Erythroblast (primary cell): ENCODE results near the gene RHOF.

ENCODE experiments used
- DNase-seq, 2 experiments: peaks; one replicate each; lab custom pipeline; 2025; lab: John Stamatoyannopoulos, UW
- GATA1 ChIP-seq: IDR thresholded peaks from 2 replicates; pipeline ENCODE4 v1.6.1; 2011; ENCODE audit warnings: low read depth, mild to moderate bottlenecking, control low read depth, low read length, moderate library complexity
- POLR2A ChIP-seq: IDR thresholded peaks from 2 replicates; pipeline ENCODE4 v1.6.1; 2011; ENCODE audit warnings: mild to moderate bottlenecking, low read length

Gene RHOF, protein sequence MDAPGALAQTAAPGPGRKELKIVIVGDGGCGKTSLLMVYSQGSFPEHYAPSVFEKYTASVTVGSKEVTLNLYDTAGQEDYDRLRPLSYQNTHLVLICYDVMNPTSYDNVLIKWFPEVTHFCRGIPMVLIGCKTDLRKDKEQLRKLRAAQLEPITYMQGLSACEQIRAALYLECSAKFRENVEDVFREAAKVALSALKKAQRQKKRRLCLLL

DNA sequence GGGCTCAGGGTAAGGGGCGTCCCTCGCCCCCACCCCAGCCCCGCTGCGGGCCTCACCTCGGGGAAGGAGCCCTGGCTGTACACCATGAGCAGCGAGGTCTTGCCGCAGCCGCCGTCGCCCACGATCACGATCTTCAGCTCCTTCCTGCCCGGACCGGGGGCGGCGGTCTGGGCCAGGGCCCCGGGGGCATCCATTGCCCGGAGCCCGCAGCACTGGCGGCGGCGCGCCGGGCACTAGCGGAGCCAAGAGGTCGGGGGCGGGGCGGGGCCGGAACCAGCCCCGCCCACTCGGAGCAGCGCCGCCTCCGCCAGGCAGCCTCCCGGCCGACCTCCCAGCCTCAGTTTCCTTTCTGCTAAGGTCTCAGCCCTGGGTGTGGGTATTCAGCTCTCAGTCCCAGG, at the start of gene RHOF:
TSS of gene RHOF (minus strand) at position 249 of the 398 bp plus-strand sequence. CDS start at position 194, 55 bp downstream.
- peak; percentile 75 to 77 for DNase-seq

DNA sequence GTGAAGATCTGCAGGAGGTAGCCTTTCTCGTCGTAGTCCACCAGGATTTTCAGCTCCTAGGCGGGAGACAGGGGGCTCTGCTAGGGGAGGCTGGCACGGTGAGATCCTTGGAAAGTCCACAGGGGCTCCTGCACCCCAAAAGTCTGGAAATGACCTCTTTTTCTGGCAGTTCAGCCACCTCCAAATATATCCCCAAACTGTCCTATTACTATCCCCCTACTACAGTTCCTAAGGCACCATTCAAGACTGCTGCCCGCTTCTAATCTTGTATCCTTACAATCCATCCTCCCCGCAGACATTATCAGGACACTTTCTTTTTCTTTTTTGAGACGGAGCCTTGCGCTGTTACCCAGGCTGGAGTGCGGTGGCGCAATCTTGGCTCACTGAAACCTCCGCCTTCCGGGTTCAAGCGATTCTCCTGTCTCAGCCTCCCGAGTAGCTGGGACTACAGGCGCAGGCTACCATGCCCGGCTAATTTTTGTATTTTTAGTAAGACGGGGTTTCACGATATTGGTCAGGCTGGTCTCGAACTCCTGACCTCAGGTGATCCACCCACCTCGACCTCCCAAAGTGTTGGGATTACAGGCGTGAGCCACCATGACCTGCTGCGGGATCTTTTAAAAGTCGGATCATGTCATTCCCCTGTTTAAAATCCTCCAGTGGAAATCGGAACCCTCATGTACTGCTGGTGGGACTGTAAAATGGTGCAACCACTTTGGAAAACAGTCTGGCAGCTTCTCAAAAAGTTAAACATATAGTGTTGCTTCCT, 46.7 kb upstream of the RHOF start:
- DNase-seq = peak in 1 of 2 experiments; percentile 53
- no peak for TF ChIP-seq POLR2A
- TF ChIP-seq GATA1 = no peak

More for the DNA sequence above, at the start of gene RHOF:
- TF ChIP-seq GATA1 (no peak), POLR2A (no peak)

DNA sequence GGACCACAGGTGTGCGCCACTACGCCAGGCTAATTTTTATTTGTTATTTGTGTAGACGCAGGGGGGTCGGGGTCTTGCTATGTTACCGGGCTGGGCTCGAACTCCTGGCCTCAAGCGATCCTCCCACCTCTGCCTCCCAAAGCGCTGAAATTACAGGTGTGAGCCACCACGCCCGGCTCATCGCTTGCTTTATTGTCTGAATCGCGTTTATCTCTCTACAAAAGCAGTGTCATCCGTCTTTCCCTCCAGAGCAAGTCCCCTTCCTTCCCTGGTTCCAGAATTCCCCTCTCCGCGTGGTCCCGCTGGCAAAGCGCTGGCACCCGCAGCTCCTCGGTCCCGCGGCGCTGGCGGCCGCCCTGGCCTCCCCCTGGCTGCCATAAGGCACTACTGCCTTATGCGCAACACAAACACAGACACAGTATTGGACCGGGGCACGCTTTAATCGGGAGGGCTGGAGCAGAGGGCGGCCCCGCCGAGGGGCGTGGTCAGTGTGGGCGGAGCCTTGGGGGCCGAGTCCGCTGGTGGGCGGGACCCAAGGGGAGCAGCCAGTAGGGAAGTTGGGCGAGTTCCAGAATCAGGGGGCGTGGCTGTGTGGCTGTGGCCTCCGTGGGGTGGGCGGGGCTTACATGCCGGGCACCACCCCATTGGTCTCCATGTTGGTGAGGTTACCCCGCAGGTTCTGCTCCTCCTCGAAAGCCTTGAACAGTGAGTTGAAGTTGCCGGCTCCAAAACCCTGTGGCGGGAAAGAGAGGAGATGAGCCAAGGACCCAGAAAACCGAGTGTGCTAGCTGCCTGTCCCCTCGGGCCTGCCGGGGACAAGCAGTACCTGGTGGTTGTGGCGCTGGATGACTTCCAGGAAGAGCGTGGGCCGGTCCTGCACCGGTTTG, 45.9 kb upstream of the RHOF start:
- TF ChIP-seq GATA1 = no peak
- peak; percentile 93 for TF ChIP-seq POLR2A

DNA sequence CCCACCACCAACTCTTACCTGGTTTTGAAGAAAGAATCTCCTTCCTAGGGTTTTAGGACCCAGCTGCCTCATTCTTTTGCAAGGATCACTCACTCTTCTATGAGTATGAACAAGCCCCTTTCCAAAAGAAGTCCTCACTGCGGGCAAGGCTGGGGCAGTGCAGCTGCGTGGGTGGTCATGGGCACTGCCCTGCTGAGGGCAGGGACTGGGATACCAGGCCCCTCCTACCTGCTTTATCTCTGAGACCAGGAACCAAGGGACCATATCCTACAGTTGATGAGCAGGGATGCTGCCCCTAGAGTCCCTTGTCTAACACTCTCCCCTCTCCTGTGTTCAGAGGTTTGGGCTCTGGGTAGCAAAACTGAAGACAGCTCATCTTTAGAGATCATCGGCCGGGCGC, 44.6 kb upstream of the RHOF start:
- no peak for DNase-seq
- TF ChIP-seq POLR2A = no peak
- no peak for TF ChIP-seq GATA1

More for the DNA sequence above, 45.9 kb upstream of the RHOF start:
- DNase-seq = peak; percentile 99 to 100

DNA sequence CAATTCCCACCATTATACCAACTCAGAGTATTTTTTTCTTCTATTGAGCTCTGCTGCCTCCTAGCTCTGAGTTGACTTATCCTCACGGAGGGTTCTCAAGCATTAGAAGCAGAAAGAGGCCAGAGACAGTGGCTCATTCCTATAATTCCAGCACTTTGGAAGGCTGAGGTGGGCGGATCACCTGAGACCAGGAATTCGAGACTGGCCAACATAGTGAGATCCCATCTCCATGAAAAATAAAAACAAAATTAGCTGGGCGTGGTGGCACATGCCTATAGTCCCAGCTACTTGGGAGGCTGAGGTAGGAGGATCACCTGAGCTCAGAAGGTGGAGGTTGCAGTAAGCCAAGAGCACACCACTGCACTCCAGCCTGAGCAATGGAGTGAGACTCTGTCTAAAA, 44.2 kb upstream of the RHOF start:
- no peak for TF ChIP-seq GATA1
- TF ChIP-seq POLR2A = no peak
- no peak for DNase-seq

DNA sequence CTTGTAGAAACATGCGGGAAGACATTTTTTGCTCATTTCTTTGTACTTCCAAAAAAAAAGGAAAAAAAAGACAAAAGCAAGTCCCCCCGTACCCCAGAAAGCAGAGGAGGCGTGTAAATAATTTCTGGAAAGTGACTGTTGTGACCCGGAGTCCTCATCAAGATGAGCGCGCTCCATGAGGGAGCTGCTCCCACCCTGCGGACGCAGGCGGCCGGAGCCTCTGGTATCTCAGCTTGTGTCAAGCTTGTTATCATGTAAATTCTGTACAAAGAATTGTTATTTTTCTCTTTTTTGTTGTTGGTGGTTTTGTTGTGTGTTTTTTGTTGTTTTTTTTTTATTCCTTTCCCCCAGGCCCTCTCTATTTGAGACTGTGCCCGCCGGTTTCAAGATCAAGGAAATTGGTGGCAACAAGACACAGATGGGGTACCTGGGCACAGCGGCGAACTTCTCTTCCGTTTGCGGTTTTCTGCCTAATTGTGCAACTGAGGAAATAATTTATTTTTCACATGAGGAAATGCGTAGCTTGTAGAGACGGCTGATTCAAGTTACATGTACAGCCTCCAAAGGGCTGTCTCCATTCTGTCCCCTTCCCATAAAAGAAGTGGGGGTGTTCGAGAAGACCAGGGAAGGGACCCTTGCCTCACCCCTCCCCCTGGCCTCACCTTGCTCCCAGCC, 38.2 kb upstream of the RHOF start:
- TF ChIP-seq POLR2A (no peak), GATA1 (no peak)
- DNase-seq = no peak

DNA sequence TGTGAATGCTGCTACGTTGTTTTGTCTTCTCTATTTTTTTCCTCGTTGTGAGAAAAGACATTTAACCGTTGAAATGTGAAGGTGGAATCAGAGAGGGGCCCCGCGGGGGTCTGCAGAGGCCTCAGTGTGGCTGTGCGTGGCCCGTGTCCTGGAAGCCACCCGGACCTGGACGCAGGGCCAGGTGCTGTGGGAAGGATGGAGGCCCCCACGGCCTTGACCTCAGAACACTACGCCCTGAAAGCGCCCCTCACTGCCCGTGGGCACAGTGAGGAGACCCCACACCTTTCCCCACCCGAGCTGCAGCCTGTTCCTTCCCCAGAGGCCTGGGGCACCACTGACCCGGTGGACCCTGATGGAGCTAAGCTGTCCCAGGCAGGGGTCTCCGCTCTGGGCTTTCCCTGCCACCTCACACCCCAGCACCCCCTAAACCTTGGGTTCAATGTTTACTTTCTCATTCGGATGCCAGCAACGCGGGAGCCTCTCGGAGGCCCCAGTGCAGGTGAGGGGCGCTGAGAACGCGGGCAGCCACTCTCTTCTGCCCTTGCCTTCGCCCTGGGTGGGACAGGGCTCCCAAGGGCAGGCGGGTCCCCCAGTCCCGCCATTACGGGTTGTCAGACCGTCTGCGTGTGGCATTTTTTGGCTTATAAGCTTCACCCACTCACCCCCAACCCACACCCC, 37.2 kb upstream of the RHOF start:
- TF ChIP-seq POLR2A (no peak), GATA1 (no peak)
- DNase-seq = no peak

DNA sequence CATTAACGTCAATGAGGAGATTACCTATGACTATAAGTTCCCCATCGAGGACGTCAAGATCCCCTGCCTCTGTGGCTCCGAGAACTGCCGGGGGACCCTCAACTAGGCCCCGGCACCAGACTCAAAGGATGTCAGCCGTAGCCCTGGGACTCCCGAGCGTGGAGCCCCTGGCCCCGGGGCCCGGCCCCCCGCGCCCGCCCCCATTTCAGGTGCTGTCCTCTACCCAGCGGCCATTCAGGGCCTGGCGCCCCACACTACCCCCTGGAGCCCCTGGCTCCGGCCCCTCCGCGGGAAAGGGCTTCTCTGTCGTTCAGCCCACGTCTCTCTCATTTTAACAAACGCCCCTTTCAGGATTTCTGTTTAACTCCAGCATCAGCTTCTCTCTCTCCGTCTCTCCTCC, 36.6 kb upstream of the RHOF start:
- TF ChIP-seq POLR2A (no peak), GATA1 (no peak)
- no peak for DNase-seq

DNA sequence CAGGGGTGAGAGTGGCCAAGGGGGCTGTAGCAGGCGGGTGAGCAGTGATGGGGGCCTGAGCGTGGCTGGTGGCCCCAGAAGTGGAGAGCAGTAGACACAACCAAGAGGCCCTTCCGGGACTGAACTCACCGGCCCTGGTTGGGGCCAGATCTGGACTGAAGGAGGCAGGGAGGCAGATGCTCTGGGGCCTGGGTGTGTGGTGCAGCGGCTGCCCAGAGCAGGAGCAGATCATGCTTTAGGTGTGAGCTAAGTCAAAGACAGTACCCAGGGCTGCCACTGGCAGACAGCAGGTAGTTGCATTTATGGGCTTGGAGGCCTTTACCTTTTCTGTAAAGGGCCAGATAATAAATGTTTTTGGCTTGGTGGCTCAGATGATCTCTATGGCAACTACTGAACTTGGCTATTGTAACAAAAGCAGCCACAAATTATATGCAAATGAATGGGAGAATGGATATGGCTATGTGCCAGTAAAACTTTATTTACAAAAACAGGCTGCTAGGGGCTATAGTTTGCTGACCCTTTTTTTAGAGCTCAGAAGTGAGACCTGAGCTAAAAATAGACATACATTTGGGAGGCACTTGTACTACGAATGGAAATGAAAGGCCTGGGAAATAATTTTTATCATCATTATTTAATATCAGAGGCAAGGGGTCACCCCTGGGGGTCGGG, 35.9 kb upstream of the RHOF start:
- TF ChIP-seq POLR2A = no peak
- TF ChIP-seq GATA1 = no peak
- DNase-seq = no peak

DNA sequence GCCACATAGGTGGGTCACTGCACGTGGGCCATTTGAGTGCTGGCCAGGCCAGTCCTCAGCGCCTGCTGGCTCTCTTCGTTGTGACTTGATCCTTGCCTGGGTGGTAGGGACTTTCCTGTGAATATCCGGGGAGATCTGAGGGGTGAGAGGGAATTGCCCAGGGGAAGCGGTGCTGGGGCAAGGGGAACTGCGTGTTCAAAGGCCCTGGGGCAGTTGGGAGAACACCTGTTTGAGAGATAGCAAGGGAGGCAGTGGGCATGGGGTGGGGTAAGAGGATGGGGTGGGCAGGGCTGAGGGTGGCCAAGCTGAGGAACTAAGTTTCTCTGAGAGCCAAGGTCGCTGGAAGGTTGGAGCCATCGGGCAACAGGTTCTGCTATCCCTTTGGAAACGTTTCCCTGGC, 35.3 kb upstream of the RHOF start:
- TF ChIP-seq POLR2A (no peak), GATA1 (no peak)
- no peak for DNase-seq

DNA sequence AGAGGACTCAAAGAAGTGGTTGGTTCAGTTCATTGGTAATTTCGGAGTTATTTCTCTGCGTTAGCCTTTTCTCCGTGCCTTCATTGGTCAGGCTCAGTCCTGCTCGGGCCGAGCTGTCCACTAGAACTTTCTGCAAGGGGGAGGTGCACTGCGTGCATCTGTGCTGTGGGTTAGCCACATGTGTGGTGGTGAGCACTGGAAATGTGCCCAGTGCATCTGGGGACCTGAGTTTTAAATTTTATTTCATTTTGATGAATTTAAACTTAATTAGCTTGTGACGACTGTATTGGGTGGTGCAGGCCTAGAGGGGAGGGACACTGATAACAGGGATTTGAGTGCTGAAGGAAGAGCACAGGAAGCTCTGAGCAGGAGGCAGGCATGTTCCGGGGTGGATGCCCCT, 34.8 kb upstream of the RHOF start:
- TF ChIP-seq POLR2A = no peak
- TF ChIP-seq GATA1 = no peak
- DNase-seq = no peak
